HG02870 (cell line): ENCODE results near the gene CEACAM19.
"Not testable (repeated sequence)": the region's sequence is repeated elsewhere in the genome, so short reads cannot be mapped to it uniquely, and the experiment has no call there.

Source experiments
- ATAC-seq: cut with Tn5 transposase; IDR thresholded peaks from one replicate; pipeline ENCODE4 v1.9.1; 2021; ENCODE audit warnings: mild to moderate bottlenecking, moderate library complexity; ENCODE audit not compliant: unreplicated experiment

The CEACAM19 gene

GRCh38 chr19:44697670-44698034, 26.4 kb downstream of the CEACAM19 start:
- ATAC-seq: no peak

DNA sequence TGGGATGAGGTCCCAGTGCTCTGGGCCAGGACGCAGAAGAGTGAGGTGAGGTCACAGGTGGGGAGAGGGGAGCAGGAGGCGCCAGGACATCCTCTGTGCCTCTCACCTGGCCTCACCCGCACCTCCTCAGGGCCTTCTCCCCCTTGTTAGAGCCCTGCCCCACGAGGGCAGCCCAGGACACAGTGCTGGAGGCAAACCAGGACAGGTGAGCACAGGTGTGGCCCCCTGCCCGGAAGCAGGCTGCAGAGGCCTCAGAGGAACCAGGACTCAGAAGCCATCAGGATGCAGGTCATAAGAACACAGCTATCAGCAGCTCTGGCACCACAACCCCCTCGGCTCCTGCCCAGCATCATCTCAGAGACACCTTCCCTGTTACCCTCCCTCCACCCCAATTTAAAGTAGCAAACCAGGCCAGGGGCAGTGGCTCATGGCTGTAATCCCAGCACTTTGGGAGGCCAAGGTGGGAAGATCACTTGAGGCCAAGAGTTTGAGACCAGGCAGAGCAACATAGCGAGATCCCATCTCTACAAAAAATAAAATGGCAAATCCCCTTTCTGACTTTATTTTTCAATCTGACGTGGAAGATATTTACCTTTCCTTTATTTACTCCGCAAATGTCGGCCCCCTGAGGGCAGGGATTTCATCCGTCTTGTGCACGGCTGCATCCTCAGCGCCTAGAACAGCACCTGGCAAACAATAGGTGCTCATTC, 27.4 kb downstream of the CEACAM19 start, which contains the start of gene CEACAM16:
Gene CEACAM16 (plus strand): TSS at position 660 of the 710 bp plus-strand sequence. CDS start 2,306 bp downstream, outside the sequence.
- no peak for ATAC-seq

DNA sequence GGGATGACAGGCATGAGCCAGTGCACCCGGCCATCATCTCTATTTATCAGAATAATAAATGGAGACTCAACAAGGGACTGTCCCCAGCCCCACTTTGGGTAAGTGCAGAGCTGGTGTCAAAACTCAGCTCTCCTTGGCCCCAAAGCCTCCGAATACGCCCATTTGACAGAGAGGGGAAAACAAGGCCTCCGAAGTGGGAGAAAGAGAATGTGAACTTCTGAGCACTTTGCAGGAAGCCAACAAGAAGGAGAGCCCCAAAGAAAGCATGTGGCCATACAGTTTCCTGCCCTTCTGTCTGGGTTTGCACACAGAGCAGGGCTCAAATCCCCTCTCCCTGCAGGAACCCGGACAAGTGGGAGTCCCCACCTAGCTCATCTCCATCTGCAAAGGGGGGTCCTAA, 29.3 kb downstream of the CEACAM19 start:
- no peak for ATAC-seq

DNA sequence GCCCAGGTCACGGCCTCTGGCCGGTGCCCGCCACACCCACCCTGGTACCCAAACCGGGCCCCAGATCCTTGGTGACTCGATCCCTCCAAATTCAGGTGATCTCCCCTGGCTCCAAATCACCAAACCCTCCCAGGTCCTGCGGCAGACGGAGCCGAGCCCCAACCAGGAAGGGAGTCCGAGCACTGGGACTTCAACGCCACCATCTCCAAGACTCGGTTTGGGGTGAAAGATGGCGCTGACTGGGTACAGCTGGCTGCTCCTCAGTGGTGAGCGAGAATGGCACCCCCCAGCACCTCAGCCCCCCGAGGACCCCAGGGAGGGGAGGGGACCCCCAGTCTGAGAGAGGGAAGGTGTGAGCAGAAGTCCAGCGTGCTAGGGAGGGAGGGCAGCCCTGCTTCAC, 29.9 kb downstream of the CEACAM19 start:
- no peak for ATAC-seq

DNA sequence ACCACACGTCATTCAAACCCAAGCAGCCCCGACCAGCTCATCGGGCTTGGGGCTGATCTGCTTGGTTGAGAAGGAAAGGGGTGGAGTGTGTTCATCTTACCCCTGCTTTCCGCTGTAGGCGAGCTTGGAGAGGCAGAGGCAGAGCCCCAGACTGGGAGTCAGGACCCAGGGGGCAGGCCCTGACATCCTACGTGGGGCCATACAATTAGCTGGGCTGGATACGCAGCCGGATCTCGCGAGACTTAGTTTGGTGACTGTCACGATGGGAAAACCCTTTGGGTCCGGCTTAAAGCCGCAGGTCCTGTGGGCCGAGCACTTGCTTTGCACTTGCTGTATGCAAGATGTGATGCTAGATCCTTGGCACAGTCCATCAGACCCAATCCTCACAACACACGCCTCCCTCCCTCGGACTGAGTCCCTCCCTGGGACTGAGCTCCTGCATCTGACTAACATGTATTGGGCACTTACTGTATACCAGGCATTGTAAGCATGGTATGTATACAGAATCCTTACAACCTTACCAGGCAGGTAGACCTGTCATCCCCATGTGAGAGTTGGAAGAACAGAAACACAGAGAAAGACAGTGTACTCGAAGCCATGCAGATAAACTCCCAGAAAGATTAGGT, 31.4 kb downstream of the CEACAM19 start:
- no peak for ATAC-seq

GRCh38 chr19:44703336-44704078, 32.2 kb downstream of the CEACAM19 start:
- ATAC-seq: no peak

DNA sequence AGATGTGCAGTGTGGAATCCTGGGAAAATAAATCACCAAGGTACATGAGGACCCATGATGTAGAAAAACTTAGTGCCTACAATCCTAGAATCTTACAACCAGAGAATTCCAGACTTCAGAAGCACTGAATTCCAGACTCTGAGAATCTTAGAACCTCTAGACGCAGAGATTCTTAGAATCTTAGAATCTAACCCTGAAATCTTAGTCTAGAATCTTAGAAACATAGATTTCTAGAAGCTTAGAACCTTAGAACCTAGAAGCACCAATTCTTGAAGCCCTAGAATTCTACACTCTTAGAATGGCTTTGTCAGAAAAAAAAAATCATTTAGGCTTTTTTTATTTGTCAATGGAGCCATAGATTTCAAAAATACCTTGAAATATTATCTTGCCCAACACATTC, 33.7 kb downstream of the CEACAM19 start:
- ATAC-seq: no peak

- no peak for ATAC-seq
Measured at GRCh38 chr19:44705502-44706010, 34.3 kb downstream of the CEACAM19 start.

GRCh38 chr19:44706506-44707236, 35.4 kb downstream of the CEACAM19 start:
- no peak for ATAC-seq

DNA sequence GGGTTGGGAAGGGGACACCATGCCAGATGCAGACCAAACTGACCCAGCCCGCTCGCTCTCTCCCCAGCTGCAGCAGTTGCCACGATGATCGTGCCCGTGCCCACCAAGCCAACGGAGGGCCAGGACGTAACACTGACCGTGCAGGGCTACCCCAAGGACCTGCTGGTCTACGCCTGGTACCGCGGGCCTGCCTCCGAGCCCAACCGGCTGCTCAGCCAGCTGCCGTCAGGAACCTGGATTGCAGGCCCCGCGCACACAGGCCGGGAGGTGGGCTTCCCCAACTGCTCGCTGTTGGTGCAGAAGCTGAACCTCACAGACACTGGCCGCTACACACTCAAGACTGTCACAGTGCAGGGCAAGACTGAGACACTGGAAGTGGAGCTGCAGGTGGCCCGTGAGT, 36.5 kb downstream of the CEACAM19 start:
- no peak for ATAC-seq

GRCh38 chr19:44708940-44709339, 37.7 kb downstream of the CEACAM19 start:
- ATAC-seq: no peak

GRCh38 chr19:44709434-44710266, 38.4 kb downstream of the CEACAM19 start:
- ATAC-seq: not testable (repeated sequence)

GRCh38 chr19:44710483-44710882, 39.2 kb downstream of the CEACAM19 start:
- no peak for ATAC-seq

GRCh38 chr19:44712864-44713515, 41.7 kb downstream of the CEACAM19 start:
- ATAC-seq: no peak

DNA sequence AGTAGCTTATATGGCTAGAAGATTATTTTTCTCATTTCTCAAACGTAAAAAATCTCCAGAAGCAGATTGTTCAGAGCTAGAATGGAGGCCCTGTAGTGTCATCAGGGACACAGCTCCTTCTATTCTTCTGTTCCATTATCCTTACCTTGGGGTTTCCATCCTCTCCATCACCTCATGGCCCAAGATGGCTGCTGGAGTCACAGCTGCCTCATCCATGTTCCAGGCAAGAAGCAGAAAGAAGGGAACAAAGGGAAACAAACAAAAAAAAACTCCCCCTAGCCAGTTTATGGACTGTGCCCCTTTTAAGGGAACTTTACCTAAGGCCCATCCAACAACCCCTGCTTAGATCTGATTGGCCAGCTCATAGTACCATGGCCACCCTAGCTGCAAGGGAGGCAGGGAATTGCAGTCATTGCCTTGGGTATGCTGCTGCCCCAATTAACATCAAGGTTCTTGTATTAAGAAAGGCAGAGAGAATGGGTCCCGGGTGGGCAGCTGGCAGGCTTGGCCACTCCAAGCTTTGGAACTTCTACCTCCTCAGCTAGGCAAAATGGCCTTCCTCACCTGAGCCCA, 43.4 kb downstream of the CEACAM19 start:
- ATAC-seq: no peak

GRCh38 chr19:44717603-44718002, 46.3 kb downstream of the CEACAM19 start:
- no peak for ATAC-seq

DNA sequence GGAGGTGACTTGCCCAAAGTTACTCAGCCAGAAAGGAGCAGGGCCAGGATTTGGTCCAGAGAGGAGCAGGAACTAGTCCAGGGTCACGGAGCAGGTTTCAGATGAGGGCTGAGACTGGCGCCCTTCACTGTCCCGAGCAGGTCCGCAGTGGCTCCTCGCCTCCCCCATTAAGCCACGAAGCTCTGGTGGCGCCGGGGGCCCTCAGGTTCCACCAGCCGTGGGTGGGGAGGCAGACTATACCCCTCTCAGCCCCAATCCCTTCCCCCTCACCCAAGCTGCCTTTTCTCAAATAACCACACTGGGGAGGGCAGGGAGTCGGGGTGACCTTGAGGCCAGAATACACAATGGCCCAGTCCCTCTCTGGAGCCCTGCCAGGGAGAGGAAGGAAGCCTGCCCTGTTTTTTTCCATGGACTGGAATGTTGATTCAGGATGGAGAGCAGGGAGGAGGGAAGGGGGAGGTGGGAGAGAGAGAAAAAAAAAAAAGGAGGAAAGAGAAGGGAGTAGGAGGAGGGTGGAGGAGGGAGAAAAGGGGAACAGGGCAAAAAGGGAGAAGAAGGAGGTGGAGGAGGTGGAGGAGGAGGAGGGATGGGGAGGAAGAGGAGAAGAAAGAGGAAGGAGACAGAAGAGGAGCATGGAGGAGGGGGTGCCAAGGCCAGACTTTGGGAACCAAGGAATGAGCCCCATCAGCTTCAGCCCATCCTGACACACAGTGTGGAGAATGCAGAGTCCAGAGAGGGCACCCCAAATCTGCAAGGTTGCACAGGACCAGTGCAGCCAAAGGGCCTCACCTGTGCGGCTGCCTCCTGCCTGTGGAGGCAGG, 47.4 kb downstream of the CEACAM19 start:
- no peak for ATAC-seq

DNA sequence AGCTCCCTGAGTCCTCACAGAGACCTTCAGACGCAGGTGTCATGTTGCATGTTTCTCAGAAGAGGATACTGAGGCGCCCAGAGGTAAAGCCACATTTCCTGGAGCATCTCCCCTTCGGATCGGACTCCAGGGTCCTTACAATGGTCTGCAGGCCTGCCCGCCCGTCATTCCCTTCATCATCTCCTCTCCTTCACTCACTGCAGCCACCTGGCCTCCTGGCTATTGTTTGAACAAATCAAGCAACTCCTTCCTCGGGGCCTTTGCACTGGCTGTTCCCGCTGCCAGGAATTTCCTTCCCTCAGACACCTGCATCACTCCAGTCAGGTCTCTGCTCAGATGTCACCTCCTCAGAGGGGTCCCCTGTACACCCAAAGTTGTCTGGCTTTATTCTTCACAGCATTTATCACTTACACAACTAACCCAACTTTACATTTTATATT, 48.0 kb downstream of the CEACAM19 start:
- no peak for ATAC-seq
